ENCODE results near the gene WDR11. TPM values are rescaled to one million over a fixed set of nuclear protein-coding genes. Genes with fewer than 3 reads are reported as not detected.
A peak's percentile ranks its signal among the peaks of the same experiment; 100 is the strongest.
"Not testable (repeated sequence)": the region's sequence is repeated elsewhere in the genome, so short reads cannot be mapped to it uniquely, and the experiment has no call there.

The WDR11 gene
- total RNA-seq, 4 donors from 2014 or later = 35.0 to 44.9 (median 35.7) TPM

DNA sequence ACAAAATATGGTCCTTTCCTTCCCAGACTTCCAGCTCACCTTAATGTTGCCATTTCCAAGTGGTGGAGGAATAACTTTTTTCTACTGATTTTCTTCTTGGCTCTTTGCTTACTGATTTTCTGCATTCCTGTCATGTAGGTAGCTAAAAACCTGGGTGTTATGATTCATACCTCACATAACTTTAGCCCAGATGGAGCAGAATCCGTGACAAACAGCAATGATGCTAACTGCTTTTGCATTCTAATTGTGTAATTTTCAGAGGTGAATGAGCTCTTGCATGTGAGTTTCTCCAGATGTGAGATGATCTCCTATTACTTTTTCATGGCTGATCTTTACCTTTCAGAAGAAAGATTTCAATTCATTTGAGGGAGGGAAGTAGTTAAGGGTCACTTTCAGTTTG, 43.4 kb downstream of the WDR11 start:
- WGBS = 95% methylated on average over 1 of the region's 1 CpG
- peaks cover 25 to 68% (median 34%) of the 10 kb centered on the region in 4 donors for H3K36me3 ChIP-seq
- H3K9me3 ChIP-seq = no peaks in the 10 kb centered on the region
- TF ChIP-seq POLR2A (IDR thresholded peaks at IDR 0.05; ENCODE audit: low read depth) = no peak
- H3K4me3 ChIP-seq = no peak overlapping the region
- no peaks in the 10 kb centered on the region for H3K27me3 ChIP-seq
- H3K27ac ChIP-seq (replicated peaks in 1 of 4) = no peak overlapping the region
- no peak for DNase-seq (ENCODE audit: extremely low spot score)
- intact Hi-C loops (cut with DNase I) = no loop called here
- no peaks in the 10 kb centered on the region for H3K4me1 ChIP-seq

DNA sequence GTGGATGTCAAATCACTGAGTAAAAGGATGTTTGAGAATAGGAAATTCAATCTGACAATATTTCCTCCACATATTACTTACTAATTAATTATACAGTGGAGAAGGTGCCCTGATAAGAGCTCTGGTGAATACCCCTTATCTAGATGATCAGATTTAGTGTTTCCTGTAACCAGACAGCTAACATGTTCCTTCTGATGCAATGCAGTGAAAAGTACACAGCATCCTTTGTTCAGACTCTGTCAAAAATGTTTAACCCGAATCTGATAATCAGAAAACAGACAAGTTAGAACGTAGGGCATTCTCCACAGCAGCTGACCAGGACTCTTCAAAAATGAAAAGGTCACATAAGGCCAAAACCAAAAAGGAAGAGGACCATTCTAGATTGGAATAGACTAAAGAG, 46.2 kb downstream of the WDR11 start:
- H3K27ac ChIP-seq (replicated peaks in 1 of 4) = no peak overlapping the region
- H3K36me3 ChIP-seq = peaks cover 15 to 68% (median 33%) of the 10 kb centered on the region in 4 donors
- no peaks in the 10 kb centered on the region for H3K27me3 ChIP-seq
- H3K4me3 ChIP-seq = no peak overlapping the region
- H3K9me3 ChIP-seq = no peaks in the 10 kb centered on the region
- TF ChIP-seq EP300 (IDR thresholded peaks at IDR 0.05) (no peak), POLR2A (IDR thresholded peaks at IDR 0.05; ENCODE audit: low read depth) (no peak), POLR2AphosphoS5 (IDR thresholded peaks at IDR 0.05) (no peak)
- TF ChIP-seq, protein P1, sequence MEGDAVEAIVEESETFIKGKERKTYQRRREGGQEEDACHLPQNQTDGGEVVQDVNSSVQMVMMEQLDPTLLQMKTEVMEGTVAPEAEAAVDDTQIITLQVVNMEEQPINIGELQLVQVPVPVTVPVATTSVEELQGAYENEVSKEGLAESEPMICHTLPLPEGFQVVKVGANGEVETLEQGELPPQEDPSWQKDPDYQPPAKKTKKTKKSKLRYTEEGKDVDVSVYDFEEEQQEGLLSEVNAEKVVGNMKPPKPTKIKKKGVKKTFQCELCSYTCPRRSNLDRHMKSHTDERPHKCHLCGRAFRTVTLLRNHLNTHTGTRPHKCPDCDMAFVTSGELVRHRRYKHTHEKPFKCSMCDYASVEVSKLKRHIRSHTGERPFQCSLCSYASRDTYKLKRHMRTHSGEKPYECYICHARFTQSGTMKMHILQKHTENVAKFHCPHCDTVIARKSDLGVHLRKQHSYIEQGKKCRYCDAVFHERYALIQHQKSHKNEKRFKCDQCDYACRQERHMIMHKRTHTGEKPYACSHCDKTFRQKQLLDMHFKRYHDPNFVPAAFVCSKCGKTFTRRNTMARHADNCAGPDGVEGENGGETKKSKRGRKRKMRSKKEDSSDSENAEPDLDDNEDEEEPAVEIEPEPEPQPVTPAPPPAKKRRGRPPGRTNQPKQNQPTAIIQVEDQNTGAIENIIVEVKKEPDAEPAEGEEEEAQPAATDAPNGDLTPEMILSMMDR (IDR thresholded peaks at IDR 0.05) = no peak
- WGBS = 47% methylated on average over 2 of the region's 2 CpGs
- H3K4me1 ChIP-seq = no peaks in the 10 kb centered on the region
- intact Hi-C loops (cut with DNase I) = no loop called here
- DNase-seq (ENCODE audit: extremely low spot score) = no peak

DNA sequence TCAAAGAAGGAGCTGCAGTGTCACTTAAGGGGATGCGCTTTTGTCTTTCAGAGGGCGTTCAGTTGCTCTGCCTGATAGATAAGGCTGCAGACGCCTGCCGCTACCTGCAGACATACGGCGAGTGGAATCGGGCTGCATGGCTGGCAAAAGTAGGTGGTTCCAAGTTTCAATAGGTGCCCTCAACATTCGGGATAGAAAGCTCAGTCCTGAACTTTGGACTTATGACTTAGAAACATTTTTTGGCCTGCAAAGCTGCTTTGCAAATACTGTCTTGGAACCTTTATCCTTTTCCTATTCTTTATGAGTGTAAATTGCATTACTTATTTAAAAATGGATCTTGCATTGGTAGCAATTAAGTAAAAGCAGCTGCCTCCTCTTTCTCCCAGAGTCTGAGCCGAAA, 54.1 kb downstream of the WDR11 start:
- peaks cover 85 to 100% (median 93%) of the 10 kb centered on the region in 4 donors for H3K36me3 ChIP-seq
- TF ChIP-seq POLR2AphosphoS5 (IDR thresholded peaks at IDR 0.05) (no peak), POLR2A (IDR thresholded peaks at IDR 0.05; ENCODE audit: low read depth) (no peak), EP300 (IDR thresholded peaks at IDR 0.05) (no peak)
- TF ChIP-seq, protein P1 (IDR thresholded peaks at IDR 0.05) = no peak

DNA sequence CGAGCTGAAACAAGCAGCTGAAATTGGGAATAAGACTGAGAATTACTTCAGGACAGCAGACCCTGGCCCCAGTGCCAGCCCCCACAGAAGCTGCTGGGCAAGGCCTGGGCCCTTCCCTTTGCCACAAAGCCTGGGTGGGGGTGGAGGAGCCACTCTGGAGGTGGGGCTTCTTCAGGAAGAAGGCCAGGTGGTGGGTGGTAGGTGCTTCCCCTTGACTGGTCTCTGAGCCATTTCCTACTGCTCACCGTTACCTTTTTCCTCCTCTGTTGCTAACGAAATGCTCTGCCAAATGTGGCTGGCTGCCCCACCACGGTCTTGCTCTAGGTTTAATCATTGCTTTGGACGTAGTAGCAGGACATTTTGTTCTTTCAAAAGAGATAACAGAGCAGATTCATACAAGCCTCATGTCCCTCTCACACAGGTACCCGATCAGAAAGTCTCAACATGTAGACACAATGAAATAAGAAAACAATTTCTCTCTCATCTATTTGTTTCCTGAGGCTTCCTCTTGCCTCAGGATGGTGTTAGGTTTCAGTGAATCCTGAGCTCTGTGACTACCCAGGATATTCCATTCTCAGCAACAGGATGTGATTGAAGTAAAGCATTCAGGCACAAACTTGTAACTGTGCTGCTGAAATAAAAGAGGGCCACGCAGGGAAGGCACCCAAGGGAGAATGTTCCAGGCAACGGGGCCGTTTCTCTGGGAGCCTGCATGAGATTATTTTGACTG, 66.5 kb downstream of the WDR11 start:
- no peak for TF ChIP-seq EP300 (IDR thresholded peaks at IDR 0.05)
- no peaks in the 10 kb centered on the region for H3K4me1 ChIP-seq
- H3K27ac ChIP-seq (replicated peaks in 1 of 4) = no peak overlapping the region
- intact Hi-C loops (cut with DNase I) = no loop called here
- H3K27me3 ChIP-seq = no peaks in the 10 kb centered on the region
- WGBS = 69% methylated on average over 9 of the region's 9 CpGs
- no peaks in the 10 kb centered on the region for H3K36me3 ChIP-seq
- DNase-seq (ENCODE audit: extremely low spot score) = peak; percentile 62
- H3K9me3 ChIP-seq = peaks cover 0 to 13% (median 4%) of the 10 kb centered on the region in 4 donors
- H3K4me3 ChIP-seq = no peak overlapping the region

More for the DNA sequence above, 54.1 kb downstream of the WDR11 start:
- no peaks in the 10 kb centered on the region for H3K4me1 ChIP-seq
- 86% methylated on average over 9 of the region's 9 CpGs for WGBS
- no peak overlapping the region for H3K27ac ChIP-seq (replicated peaks in 1 of 4)
- no peaks in the 10 kb centered on the region for H3K27me3 ChIP-seq
- peaks cover 0 to 4% (median 0%) of the 10 kb centered on the region in 4 donors for H3K9me3 ChIP-seq
- no peak for DNase-seq (ENCODE audit: extremely low spot score)
- intact Hi-C loops (cut with DNase I) = no loop called here
- no peak overlapping the region for H3K4me3 ChIP-seq

DNA sequence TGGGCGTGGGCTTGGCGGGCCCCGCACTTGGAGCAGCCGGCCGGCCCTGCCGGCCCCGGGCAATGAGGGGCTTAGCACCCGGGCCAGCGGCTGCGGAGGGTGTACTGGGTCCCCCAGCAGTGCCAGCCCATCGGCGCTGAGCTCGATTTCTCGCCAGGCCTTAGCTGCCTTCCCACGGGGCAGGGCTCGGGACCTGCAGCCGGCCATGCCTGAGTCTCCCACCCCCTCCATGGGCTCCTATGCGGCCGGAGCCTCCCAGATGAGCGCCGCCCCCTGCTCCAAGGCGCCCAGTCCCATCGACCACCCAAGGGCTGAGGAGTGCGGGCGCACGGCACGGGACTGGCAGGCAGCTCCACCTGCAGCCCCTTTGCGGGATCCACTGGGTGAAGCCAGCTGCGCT, 72.7 kb downstream of the WDR11 start:
- H3K27ac ChIP-seq (replicated peaks in 1 of 4); DNase-seq (ENCODE audit: extremely low spot score); H3K4me3 ChIP-seq; H3K9me3 ChIP-seq; H3K27me3 ChIP-seq; H3K36me3 ChIP-seq; H3K4me1 ChIP-seq; intact Hi-C loops (cut with DNase I): not testable (repeated sequence)
- 70% methylated on average over 2 of the region's 29 CpGs for WGBS

DNA sequence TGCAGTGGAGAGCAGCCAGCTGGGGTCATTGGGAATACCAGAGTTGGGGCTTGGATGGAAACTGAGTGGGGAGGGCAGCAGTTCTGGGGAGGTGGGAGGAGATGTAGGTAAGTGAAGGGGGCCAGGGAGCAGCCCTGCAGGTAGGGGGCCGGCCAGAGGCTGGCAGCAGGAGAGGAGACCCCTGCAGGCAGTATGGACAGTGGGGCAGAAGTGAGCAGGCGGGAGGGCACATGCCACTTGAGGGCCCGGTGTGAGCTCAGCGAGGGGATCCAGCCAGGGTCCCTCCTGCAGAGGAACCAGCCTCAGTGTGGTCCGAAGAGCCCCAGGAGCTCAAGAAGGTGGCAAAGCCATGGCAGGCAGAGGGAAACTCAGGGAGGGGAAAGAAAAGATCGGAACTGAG, 75.4 kb downstream of the WDR11 start:
- H3K36me3 ChIP-seq = no peaks in the 10 kb centered on the region
- H3K4me1 ChIP-seq = no peaks in the 10 kb centered on the region
- DNase-seq (ENCODE audit: extremely low spot score) = no peak
- no peak overlapping the region for H3K4me3 ChIP-seq
- H3K9me3 ChIP-seq = no peaks in the 10 kb centered on the region
- no peaks in the 10 kb centered on the region for H3K27me3 ChIP-seq
- TF ChIP-seq EP300 (IDR thresholded peaks at IDR 0.05) (no peak), POLR2AphosphoS5 (IDR thresholded peaks at IDR 0.05) (no peak)
- intact Hi-C loops (cut with DNase I) = no loop called here
- 79% methylated on average over 6 of the region's 6 CpGs for WGBS
- no peak overlapping the region for H3K27ac ChIP-seq (replicated peaks in 1 of 4)

DNA sequence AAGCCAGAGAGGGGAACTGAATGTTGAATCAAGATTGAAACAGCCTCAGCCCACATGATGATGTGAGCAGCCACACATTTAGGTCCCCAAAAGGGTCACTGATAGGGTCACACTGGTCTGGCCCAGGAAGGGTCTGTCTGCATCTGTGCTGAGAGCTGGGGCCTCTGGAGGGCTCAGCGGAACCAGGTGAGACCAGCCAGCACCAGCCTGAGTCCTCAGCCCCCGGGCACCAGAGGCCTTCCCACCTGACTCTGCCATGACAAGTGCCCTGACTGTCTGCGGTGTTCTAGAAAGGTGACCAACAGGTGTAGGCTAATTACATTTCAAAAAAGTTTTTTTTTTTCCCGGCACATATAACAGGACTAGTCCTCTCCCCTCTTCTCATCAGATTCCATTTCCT, 76.2 kb downstream of the WDR11 start:
- Histone ChIP-seq H3K36me3 (no peaks in the 10 kb centered on the region), H3K27me3 (no peaks in the 10 kb centered on the region), H3K4me1 (no peaks in the 10 kb centered on the region), H3K9me3 (no peaks in the 10 kb centered on the region), H3K27ac (replicated peaks in 1 of 4) (no peak overlapping the region), H3K4me3 (no peak overlapping the region)
- intact Hi-C loops (cut with DNase I) = no loop called here
- TF ChIP-seq, protein P1 (IDR thresholded peaks at IDR 0.05) = no peak
- no peak for TF ChIP-seq EP300 (IDR thresholded peaks at IDR 0.05)
- no peak for TF ChIP-seq POLR2AphosphoS5 (IDR thresholded peaks at IDR 0.05)
- TF ChIP-seq POLR2A (IDR thresholded peaks at IDR 0.05; ENCODE audit: low read depth) = no peak
- no peak for DNase-seq (ENCODE audit: extremely low spot score)
- WGBS = 70% methylated on average over 4 of the region's 4 CpGs

Measured in esophagus muscularis mucosa (tissue), 4 donors.